Hepatocyte (in vitro differentiated cells): ENCODE measurements around the gene IRGC. TPM values are rescaled to one million over a fixed set of nuclear protein-coding genes. Genes with fewer than 3 reads are reported as not detected.

Source experiments
- DNase-seq: peaks from one replicate; pipeline ENCODE4 v3.0.0-alpha.2; 2016; ENCODE audit warnings: low spot score
- H2AFZ ChIP-seq: fragments of 200-600 bp; sonication (generic); 2 replicates; pipeline ENCODE4 v1.6.0; 2016; ENCODE audit warnings: antibody characterized with exemption, mild to moderate bottlenecking
- H3K27ac ChIP-seq: fragments of 200-600 bp; sonication (generic); 2 replicates; pipeline ENCODE4 v1.5.1; 2016; ENCODE audit warnings: mild to moderate bottlenecking
- H3K27me3 ChIP-seq: fragments of 200-600 bp; sonication (generic); 2 replicates; pipeline ENCODE4 v1.6.1; 2016
- H3K36me3 ChIP-seq: fragments of 200-600 bp; sonication (generic); replicated peaks from 2 replicates; pipeline ENCODE4 v1.5.1; 2016; ENCODE audit warnings: low read depth; ENCODE audit not compliant: insufficient read depth
- H3K4me1 ChIP-seq: fragments of 200-600 bp; sonication (generic); 2 replicates; pipeline ENCODE4 v1.5.1; 2016; ENCODE audit warnings: mild to moderate bottlenecking, moderate library complexity; ENCODE audit not compliant: insufficient read depth
- H3K4me2 ChIP-seq: fragments of 200-600 bp; sonication (generic); 2 replicates; pipeline ENCODE4 v1.6.0; 2016
- H3K4me3 ChIP-seq: fragments of 200-600 bp; sonication (generic); 2 replicates; pipeline ENCODE4 v1.5.1; 2016; ENCODE audit warnings: mild to moderate bottlenecking
- H3K79me2 ChIP-seq: fragments of 200-600 bp; sonication (generic); 2 replicates; pipeline ENCODE4 v1.6.0; 2017; ENCODE audit warnings: mild to moderate bottlenecking
- H3K9me2 ChIP-seq: fragments of 200-600 bp; sonication (generic); replicated peaks from 2 replicates; pipeline ENCODE4 v1.6.0; 2017; ENCODE audit warnings: mild to moderate bottlenecking; ENCODE audit not compliant: insufficient read depth
- H3K9me3 ChIP-seq: fragments of 200-600 bp; sonication (generic); 2 replicates; pipeline ENCODE4 v1.5.1; 2016; ENCODE audit warnings: low read depth, mild to moderate bottlenecking
- H4K20me1 ChIP-seq: fragments of 200-600 bp; sonication (generic); 2 replicates; pipeline ENCODE4 v1.6.0; 2016; ENCODE audit warnings: mild to moderate bottlenecking; ENCODE audit not compliant: insufficient read depth, poor library complexity, severe bottlenecking
- EZH2 ChIP-seq: fragments of 200-600 bp; sonication (generic); IDR thresholded peaks from 2 replicates; pipeline ENCODE4 v1.6.1; 2016; ENCODE audit warnings: antibody characterized with exemption, mild to moderate bottlenecking, borderline replicate concordance
- EZH2phosphoT487 ChIP-seq: fragments of 200-600 bp; sonication (generic); IDR thresholded peaks from one replicate; pipeline ENCODE4 v1.6.1; 2018; ENCODE audit warnings: antibody characterized with exemption, mild to moderate bottlenecking, low read depth, moderate library complexity; ENCODE audit not compliant: unreplicated experiment, severe bottlenecking
- WGBS: methylation state at CpG from one replicate; pipeline ENCODE4 v1.1.6; 2016; ENCODE audit warnings: low lambda C conversion rate; ENCODE audit errors: missing lambda C conversion rate; 5-methylcytosine and 5-hydroxymethylcytosine counted together
- polyA plus RNA-seq: library from polyadenylated mRNA; unstranded; fragments of >200 nt; fragmentation: Nextera tagmentation; extraction: Ambion mirVana; gene quantifications from 2 replicates; pipeline ENCODE4 v1.2.1, GENCODE V29; 2016
- total RNA-seq: library from RNA; depleted of rRNA; stranded (reverse); fragments of >200 nt; gene quantifications from 2 replicates; pipeline ENCODE4 v1.2.3, GENCODE V29; 2014
- TF ChIP-seq, protein P1 (sequence below): fragments of 200-600 bp; sonication (generic); IDR thresholded peaks from 2 replicates; pipeline ENCODE4 v1.5.1; 2016; ENCODE audit warnings: antibody characterized with exemption, mild to moderate bottlenecking; ENCODE audit not compliant: poor library complexity

Gene IRGC
- total and polyA plus RNA-seq, 2 experiments from 2014 or later: not detected

DNA sequence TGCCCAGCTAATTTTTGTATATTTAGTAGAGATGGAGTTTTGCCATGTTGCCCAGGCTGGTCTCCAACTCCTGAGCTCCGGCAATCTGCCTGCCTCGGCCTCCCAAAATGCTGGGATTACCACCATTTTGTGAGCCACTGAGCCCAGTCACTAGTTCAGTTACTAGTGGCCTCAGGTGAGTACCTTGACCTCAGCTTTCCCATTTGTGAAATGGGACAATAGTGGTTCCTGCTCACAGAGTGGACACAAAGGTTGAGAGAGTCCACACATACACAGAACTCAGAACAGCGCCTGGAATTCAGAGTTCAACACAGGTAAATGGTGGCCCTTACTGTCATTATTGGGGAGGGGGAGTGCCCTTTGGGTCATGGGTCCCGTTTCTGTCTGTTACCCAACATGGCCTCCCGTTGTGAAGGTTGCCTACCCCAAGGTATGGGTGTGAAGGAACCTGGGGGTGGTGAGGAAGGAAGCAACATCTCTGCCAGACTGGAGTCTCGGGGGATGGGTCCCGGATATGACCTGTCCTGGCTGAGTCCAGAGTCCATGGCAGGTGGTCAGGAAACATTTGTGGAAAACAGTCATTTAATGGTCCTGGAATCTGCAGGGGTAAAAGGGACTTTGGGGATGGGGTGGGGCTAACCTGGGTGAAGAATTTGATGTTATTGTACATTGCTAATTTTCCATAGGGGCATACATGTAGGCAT is 11.7 kb upstream of the IRGC start:
- TF ChIP-seq EZH2: no peak
- TF ChIP-seq, protein P1, sequence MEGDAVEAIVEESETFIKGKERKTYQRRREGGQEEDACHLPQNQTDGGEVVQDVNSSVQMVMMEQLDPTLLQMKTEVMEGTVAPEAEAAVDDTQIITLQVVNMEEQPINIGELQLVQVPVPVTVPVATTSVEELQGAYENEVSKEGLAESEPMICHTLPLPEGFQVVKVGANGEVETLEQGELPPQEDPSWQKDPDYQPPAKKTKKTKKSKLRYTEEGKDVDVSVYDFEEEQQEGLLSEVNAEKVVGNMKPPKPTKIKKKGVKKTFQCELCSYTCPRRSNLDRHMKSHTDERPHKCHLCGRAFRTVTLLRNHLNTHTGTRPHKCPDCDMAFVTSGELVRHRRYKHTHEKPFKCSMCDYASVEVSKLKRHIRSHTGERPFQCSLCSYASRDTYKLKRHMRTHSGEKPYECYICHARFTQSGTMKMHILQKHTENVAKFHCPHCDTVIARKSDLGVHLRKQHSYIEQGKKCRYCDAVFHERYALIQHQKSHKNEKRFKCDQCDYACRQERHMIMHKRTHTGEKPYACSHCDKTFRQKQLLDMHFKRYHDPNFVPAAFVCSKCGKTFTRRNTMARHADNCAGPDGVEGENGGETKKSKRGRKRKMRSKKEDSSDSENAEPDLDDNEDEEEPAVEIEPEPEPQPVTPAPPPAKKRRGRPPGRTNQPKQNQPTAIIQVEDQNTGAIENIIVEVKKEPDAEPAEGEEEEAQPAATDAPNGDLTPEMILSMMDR: no peak
- no peak for TF ChIP-seq EZH2phosphoT487
- no peaks in the 10 kb centered on the region for H3K79me2 ChIP-seq
- no peak overlapping the region for H3K27ac ChIP-seq
- H3K4me3 ChIP-seq: no peak overlapping the region
- WGBS: 81% methylated on average over 7 of the region's 7 CpGs
- no peaks in the 10 kb centered on the region for H4K20me1 ChIP-seq
- H2AFZ ChIP-seq: no peak overlapping the region
- H3K4me2 ChIP-seq: no peak overlapping the region
- H3K9me2 ChIP-seq: no peaks in the 10 kb centered on the region
- H3K9me3 ChIP-seq: no peaks in the 10 kb centered on the region
- no peak for DNase-seq
- no peaks in the 10 kb centered on the region for H3K4me1 ChIP-seq
- H3K36me3 ChIP-seq: no peaks in the 10 kb centered on the region
- H3K27me3 ChIP-seq: peaks cover 4% of the 10 kb centered on the region

DNA sequence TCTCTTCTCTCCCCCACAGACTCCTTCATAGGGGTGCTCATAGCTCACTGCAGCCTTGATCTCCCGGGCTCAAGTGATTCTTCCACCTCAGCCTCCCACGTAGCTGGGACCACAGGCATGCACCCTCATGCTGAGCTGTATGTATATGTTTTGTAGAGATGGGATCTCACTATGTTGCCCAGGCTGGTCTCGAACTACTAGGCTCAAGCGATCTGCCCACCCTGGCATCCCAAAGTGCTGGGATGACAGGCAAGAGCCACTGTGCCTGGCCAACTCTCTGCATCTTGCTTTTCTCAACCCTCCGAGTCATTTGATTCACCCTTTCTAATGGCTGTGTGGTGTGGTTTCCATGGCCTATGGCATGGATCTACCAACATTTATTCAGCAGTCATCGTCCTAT is 10.1 kb upstream of the IRGC start:
- Histone ChIP-seq H3K27me3 (no peaks in the 10 kb centered on the region), H4K20me1 (no peaks in the 10 kb centered on the region), H3K9me2 (no peaks in the 10 kb centered on the region), H3K79me2 (no peaks in the 10 kb centered on the region), H3K4me2 (no peak overlapping the region), H2AFZ (no peak overlapping the region), H3K36me3 (no peaks in the 10 kb centered on the region), H3K27ac (no peak overlapping the region), H3K4me3 (no peak overlapping the region), H3K4me1 (no peaks in the 10 kb centered on the region), H3K9me3 (no peaks in the 10 kb centered on the region)
- WGBS: 71% methylated on average over 6 of the region's 6 CpGs
- DNase-seq: no peak
- TF ChIP-seq, protein P1: no peak
- TF ChIP-seq EZH2: no peak
- TF ChIP-seq EZH2phosphoT487: no peak

DNA sequence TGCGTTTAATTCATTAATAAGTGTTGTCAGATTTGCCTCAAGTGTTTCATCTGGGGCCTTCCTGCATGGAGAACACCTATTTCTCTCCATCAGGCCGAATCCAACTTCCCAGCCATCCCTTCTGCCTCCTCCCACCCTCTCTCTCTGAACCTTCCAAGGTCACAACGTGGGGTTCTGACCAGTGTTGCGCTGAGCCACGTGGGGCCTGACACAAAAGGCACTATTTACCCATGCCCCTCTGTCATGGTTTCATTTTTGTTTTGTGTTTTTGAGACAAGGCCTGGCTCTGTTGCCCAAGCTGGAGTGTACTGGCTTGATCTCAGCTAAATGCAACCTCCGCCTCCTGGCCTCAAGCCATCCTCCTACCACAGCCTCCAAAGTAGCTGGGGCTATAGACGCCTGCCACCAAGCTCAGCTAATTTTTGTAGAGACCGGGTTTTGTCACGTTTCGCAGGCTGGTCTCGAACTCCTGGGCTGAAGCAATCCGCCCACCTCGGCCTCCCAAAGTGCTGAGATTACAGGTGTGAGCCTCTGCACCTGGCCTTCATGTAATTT is 8.6 kb upstream of the IRGC start:
- no peak overlapping the region for H3K4me3 ChIP-seq
- H3K9me2 ChIP-seq: no peaks in the 10 kb centered on the region
- no peaks in the 10 kb centered on the region for H3K9me3 ChIP-seq
- no peak for DNase-seq
- no peaks in the 10 kb centered on the region for H3K79me2 ChIP-seq
- WGBS: 83% methylated on average over 13 of the region's 13 CpGs
- no peak for TF ChIP-seq EZH2phosphoT487
- TF ChIP-seq, protein P1: no peak
- no peak for TF ChIP-seq EZH2
- no peaks in the 10 kb centered on the region for H3K27me3 ChIP-seq
- no peak overlapping the region for H2AFZ ChIP-seq
- H3K27ac ChIP-seq: no peak overlapping the region
- H3K36me3 ChIP-seq: no peaks in the 10 kb centered on the region
- H3K4me1 ChIP-seq: no peaks in the 10 kb centered on the region
- H3K4me2 ChIP-seq: no peak overlapping the region
- H4K20me1 ChIP-seq: no peaks in the 10 kb centered on the region
